PFSK-1 (cell line): ENCODE measurements around the gene ACHE.

ENCODE experiments used
- FOXP2 ChIP-seq: optimal IDR thresholded peaks from 2 replicates; pipeline ENCODE3; 2011; ENCODE audit warnings: borderline replicate concordance, control low read depth, inconsistent platforms; ENCODE audit not compliant: insufficient read depth; ENCODE audit errors: extremely low read length, extremely low read depth
- POLR2AphosphoS5 ChIP-seq: IDR thresholded peaks from 2 replicates; pipeline ENCODE4 v1.6.1; 2012; ENCODE audit warnings: low read depth, mild to moderate bottlenecking, control low read depth, low read length, moderate library complexity
- SIN3A ChIP-seq: IDR thresholded peaks from 2 replicates; pipeline ENCODE4 v1.6.1; 2012; ENCODE audit warnings: mild to moderate bottlenecking, low read length, moderate library complexity, borderline replicate concordance; ENCODE audit not compliant: insufficient read depth
- TAF1 ChIP-seq: IDR thresholded peaks from 2 replicates; pipeline ENCODE4 v1.6.1; 2012; ENCODE audit warnings: low read length, control low read depth, borderline replicate concordance; ENCODE audit not compliant: insufficient read depth
- TF ChIP-seq, protein P1 (sequence below), 2 experiments: IDR thresholded peaks; 2 replicates each; pipeline versions ENCODE4 v1.6.1 to v1.8.0; 2011 to 2012; ENCODE audit warnings: low read depth in 2 of 2, low read length in 2 of 2, control low read depth in 1 of 2, inconsistent platforms in 1 of 2, mild to moderate bottlenecking in 1 of 2, moderate library complexity in 1 of 2; ENCODE audit not compliant: insufficient read depth in 1 of 2

The ACHE gene

DNA sequence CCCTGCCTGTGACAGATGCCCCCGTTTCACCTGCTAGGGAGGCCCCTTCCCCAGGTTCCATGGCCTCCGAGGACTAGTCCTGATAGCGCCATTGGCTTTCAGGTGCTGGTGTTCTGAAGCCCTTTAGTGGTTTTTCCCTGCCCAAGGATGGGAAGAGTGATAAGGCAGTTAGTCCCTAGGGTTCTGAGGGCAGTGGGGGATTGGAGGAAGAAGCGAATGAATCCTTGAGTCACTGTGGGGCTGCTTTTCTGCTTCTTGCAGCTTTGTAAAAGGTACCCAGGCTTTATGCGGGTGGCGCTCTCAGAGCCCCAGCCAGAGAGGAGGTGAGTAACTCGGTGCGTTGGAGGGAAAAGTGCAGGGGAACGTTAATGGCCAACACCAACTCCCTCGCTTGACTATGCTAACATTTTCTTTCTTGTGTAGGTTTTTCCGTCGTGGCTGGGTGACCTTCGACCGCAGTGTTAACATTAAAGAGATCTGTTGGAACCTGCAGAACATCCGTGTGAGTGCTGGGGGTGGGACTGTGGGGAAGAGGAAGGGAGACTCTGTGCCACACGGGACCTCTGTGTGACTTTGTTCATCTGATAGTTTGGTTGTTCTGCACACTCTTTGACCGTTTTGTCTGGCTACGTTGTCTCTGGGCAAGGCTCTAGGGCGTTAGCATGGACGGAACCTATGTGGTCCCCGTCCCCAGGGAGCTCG, 10.1 kb downstream of the ACHE start:
- no peak for TF ChIP-seq TAF1
- TF ChIP-seq, protein P1, sequence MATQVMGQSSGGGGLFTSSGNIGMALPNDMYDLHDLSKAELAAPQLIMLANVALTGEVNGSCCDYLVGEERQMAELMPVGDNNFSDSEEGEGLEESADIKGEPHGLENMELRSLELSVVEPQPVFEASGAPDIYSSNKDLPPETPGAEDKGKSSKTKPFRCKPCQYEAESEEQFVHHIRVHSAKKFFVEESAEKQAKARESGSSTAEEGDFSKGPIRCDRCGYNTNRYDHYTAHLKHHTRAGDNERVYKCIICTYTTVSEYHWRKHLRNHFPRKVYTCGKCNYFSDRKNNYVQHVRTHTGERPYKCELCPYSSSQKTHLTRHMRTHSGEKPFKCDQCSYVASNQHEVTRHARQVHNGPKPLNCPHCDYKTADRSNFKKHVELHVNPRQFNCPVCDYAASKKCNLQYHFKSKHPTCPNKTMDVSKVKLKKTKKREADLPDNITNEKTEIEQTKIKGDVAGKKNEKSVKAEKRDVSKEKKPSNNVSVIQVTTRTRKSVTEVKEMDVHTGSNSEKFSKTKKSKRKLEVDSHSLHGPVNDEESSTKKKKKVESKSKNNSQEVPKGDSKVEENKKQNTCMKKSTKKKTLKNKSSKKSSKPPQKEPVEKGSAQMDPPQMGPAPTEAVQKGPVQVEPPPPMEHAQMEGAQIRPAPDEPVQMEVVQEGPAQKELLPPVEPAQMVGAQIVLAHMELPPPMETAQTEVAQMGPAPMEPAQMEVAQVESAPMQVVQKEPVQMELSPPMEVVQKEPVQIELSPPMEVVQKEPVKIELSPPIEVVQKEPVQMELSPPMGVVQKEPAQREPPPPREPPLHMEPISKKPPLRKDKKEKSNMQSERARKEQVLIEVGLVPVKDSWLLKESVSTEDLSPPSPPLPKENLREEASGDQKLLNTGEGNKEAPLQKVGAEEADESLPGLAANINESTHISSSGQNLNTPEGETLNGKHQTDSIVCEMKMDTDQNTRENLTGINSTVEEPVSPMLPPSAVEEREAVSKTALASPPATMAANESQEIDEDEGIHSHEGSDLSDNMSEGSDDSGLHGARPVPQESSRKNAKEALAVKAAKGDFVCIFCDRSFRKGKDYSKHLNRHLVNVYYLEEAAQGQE (IDR thresholded peaks at IDR 0.05; ENCODE audit: insufficient read depth in 1 of 2, low read depth in 2 of 2, low read length in 2 of 2) = no peak
- TF ChIP-seq SIN3A = no peak

DNA sequence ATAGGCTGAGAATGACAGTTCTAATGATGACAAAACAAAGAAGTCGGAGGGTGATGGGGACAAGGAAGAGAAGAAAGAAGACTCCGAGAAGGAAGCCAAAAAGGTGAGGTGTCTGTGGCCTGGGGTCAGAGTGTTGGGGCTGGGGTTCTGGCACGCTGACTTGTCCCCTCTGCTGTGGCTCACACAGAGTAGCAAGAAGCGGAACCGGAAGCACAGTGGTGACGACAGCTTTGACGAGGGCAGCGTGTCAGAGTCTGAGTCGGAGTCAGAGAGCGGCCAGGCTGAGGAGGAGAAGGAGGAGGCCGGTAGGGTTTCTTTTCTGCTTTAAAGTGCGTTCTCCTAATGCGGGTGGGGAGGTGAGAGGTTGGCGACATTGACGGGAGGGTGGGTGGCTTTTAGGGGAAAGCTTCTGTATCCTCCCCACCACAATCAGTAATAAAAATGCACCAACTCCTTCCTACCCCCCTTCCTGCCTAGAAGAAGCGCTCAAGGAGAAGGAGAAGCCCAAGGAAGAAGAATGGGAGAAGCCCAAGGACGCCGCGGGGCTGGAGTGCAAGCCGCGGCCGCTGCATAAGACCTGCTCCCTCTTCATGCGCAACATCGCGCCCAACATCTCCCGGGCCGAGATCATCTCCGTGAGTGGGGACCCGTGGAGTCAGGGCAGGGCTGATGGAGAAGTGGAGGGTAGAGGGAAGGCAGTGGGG, 10.8 kb downstream of the ACHE start:
- TF ChIP-seq TAF1 (no peak), POLR2AphosphoS5 (no peak), FOXP2 (no peak), SIN3A (no peak)
- TF ChIP-seq, protein P1 (IDR thresholded peaks at IDR 0.05; ENCODE audit: insufficient read depth in 1 of 2, low read depth in 2 of 2, low read length in 2 of 2) = no peak

DNA sequence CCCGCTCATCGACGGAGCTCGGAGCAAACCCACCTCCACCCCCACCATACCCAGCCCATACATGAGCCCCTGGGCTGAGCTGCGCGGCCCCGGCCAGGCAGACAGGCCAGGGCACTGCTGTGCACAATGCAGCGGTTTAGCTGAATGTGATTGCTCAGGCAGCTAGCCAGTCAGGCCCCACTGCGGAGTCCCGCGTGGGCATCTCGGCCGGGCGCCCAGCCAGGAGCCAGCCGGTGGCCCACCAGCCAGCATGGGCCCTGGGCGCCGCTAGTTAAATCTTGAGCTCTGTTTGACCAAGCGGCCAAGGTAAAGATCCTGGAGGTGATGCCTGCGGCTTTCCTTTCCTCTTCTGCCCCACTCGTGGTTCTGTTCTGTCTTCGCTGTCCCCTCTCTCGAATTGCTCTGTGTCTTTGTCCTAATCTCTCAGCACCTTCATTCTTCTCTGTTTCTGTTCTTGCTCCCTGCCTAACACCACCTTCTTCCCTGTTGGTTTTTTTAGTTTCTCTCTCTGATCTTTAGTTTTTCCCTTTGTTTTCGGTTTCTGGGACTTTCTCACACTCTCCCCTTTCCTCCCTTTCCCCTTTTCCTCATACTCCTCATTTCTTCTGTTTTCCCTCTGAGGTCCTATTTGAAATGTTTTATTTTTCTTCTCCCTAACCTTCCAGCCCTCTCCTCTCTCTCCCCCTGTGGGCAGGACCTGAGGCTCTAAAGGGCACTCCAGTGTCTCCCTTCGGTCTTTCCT, 12.7 kb downstream of the ACHE start:
- TF ChIP-seq, protein P1 (IDR thresholded peaks at IDR 0.05; ENCODE audit: insufficient read depth in 1 of 2, low read depth in 2 of 2, low read length in 2 of 2) = no peak
- no peak for TF ChIP-seq FOXP2
- no peak for TF ChIP-seq TAF1
- no peak for TF ChIP-seq SIN3A
- no peak for TF ChIP-seq POLR2AphosphoS5

DNA sequence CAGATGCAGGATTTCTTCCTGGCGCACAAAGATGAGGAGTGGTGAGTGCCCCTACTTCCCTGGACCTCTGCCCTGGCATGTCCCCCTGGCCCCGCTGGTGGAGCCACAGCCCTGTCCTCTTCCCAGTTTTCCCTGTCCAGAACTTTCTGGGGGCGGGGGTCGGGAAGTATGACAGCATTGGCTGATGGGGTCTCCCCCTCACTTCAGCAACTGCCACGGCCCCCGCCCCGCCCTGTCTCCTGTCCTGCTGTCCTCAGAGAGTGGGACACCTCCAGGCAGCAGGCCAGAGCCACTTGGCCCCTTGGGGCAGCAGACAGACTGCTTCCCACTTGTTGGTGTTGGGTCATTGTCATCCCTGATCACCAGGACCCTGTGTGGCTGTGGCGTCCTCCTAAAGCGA, 13.5 kb downstream of the ACHE start:
- TF ChIP-seq TAF1 (no peak), FOXP2 (no peak), POLR2AphosphoS5 (no peak), SIN3A (no peak)
- TF ChIP-seq, protein P1 (IDR thresholded peaks at IDR 0.05; ENCODE audit: insufficient read depth in 1 of 2, low read depth in 2 of 2, low read length in 2 of 2) = no peak
